Thymus (tissue), 11 donors: ENCODE results near the gene FOXO1. TPM values are rescaled to one million over a fixed set of nuclear protein-coding genes. Genes with fewer than 3 reads are reported as not detected.

Experiments
- DNase-seq, 9 donors: peaks; one replicate each; pipeline ENCODE4 v3.0.0-alpha.2; 2013; ENCODE audit warnings: low spot score in 9 of 9, low read depth in 6 of 9, missing footprints in 1 of 9
- H3K27ac ChIP-seq, 2 donors: one replicate each; pipeline ENCODE4 v1.5.1; 2013; ENCODE audit warnings: control low read depth in 1 of 2, low read depth in 1 of 2, low read length in 1 of 2, mild to moderate bottlenecking in 1 of 2, moderate library complexity in 1 of 2
- H3K27me3 ChIP-seq, 2 donors: one replicate each; pipeline ENCODE4 v1.5.1; 2013; ENCODE audit warnings: low read length in 1 of 2; ENCODE audit not compliant: control insufficient read depth in 2 of 2, insufficient read depth in 1 of 2
- H3K36me3 ChIP-seq, 2 donors: one replicate each; pipeline ENCODE4 v1.5.1; 2013; ENCODE audit warnings: low read length in 1 of 2, mild to moderate bottlenecking in 1 of 2, moderate library complexity in 1 of 2; ENCODE audit not compliant: control insufficient read depth in 2 of 2, insufficient read depth in 2 of 2
- H3K4me1 ChIP-seq, 2 donors: one replicate each; pipeline ENCODE4 v1.5.1; 2013; ENCODE audit warnings: low read length in 2 of 2; ENCODE audit not compliant: control insufficient read depth in 2 of 2, insufficient read depth in 2 of 2
- H3K4me3 ChIP-seq, 2 donors: one replicate each; pipeline ENCODE4 v1.5.1; 2013; ENCODE audit warnings: low read length in 2 of 2, control low read depth in 1 of 2, mild to moderate bottlenecking in 1 of 2
- H3K9me3 ChIP-seq, 2 donors: one replicate each; pipeline ENCODE4 v1.5.1; 2013; ENCODE audit warnings: low read length in 1 of 2, mild to moderate bottlenecking in 1 of 2; ENCODE audit not compliant: control insufficient read depth in 2 of 2, insufficient read depth in 1 of 2
- WGBS: extraction: QIAGEN DNeasy Blood & Tissue Kit; methylation state at CpG from one replicate; pipeline ENCODE4 v1.1.7; 2013; 5-methylcytosine and 5-hydroxymethylcytosine counted together
- polyA plus RNA-seq: library from polyadenylated mRNA; stranded (reverse); fragments of 200-250 nt; gene quantifications from one replicate; pipeline ENCODE4 v1.2.3, GENCODE V29; 2013
- total RNA-seq: library from RNA; stranded (reverse); fragments of 120-200 nt; gene quantifications from one replicate; pipeline ENCODE4 v1.2.4, GENCODE V29; 2013
- donor health status: healthy.

FOXO1 gene
- total and polyA plus RNA-seq, 2 donors, result 8.7 to 17.2 TPM

- Histone ChIP-seq H3K27ac (peak overlapping the region in 1 of 2 donors; percentile 21), H3K9me3 (no peaks in the 10 kb centered on the region), H3K27me3 (peaks cover 0 to 4% of the 10 kb centered on the region in 2 donors), H3K4me1 (peaks cover 0 to 13% of the 10 kb centered on the region in 2 donors), H3K4me3 (no peak overlapping the region), H3K36me3 (no peaks in the 10 kb centered on the region)
- no peak for DNase-seq
- 84% methylated on average over 14 of the region's 14 CpGs for WGBS
These were observed 102.9 kb downstream of the FOXO1 start for GRCh38 chr13:40563350-40564125.

DNA sequence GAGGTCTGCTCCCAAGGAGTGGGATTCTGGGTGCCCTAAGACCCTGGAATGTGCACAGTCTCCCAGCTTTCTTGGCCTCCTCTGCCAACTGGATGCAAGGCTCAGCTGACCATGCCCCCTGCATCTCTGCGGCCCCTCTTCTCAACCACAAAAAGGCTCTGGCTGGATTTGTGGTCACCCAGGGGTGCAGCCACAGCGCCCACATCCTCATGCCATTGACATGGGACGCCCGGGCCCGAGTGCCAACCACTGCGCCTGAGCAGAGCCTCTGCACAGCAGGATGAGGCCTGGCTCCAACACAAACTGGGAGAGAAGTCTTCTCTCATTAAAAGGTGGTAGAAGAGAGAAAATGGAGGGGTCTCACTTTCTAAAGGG lies 103.5 kb downstream of the FOXO1 start:
- Histone ChIP-seq H3K27me3 (peaks cover 0 to 4% of the 10 kb centered on the region in 2 donors), H3K27ac (no peak overlapping the region), H3K4me3 (no peak overlapping the region), H3K4me1 (peaks cover 0 to 13% of the 10 kb centered on the region in 2 donors), H3K9me3 (no peaks in the 10 kb centered on the region), H3K36me3 (no peaks in the 10 kb centered on the region)
- 14% methylated on average over 6 of the region's 6 CpGs for WGBS
- no peak for DNase-seq

DNA sequence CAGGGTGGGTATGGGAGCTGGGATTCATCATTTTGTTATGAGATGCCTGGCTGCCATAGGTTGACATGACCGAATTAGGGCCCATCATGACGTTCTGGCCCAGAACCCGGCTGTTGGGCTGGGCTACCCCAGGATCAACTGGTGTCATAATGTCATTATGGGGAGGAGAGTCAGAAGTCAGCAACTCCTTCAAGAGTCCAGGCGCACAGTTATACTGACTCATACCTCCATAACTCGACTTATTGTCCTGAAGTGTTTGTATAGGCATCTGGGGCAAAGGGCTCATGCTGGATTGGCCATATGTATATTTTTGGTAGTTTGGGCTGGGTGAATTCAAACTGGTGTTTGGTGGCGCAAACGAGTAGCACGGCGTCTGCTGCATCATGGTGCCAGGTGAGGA lies 106.5 kb downstream of the FOXO1 start:
- no peak for DNase-seq
- Histone ChIP-seq H3K36me3 (no peaks in the 10 kb centered on the region), H3K4me3 (no peak overlapping the region), H3K9me3 (no peaks in the 10 kb centered on the region), H3K27ac (no peak overlapping the region), H3K4me1 (peaks cover 0 to 13% of the 10 kb centered on the region in 2 donors), H3K27me3 (peaks cover 0 to 4% of the 10 kb centered on the region in 2 donors)
- 98% methylated on average over 9 of the region's 9 CpGs for WGBS

GRCh38 chr13:40558656-40559055 lies 107.8 kb downstream of the FOXO1 start:
- no peaks in the 10 kb centered on the region for H3K27me3 ChIP-seq
- 50% methylated on average over 1 of the region's 1 CpG for WGBS
- no peaks in the 10 kb centered on the region for H3K36me3 ChIP-seq
- DNase-seq, result no peak
- H3K4me1 ChIP-seq, result peaks cover 0 to 9% of the 10 kb centered on the region in 2 donors
- no peak overlapping the region for H3K4me3 ChIP-seq
- no peak overlapping the region for H3K27ac ChIP-seq
- no peaks in the 10 kb centered on the region for H3K9me3 ChIP-seq

- no peaks in the 10 kb centered on the region for H3K9me3 ChIP-seq
- no peaks in the 10 kb centered on the region for H3K4me1 ChIP-seq
These were observed 110.0 kb downstream of the FOXO1 start for GRCh38 chr13:40556453-40556852.

DNA sequence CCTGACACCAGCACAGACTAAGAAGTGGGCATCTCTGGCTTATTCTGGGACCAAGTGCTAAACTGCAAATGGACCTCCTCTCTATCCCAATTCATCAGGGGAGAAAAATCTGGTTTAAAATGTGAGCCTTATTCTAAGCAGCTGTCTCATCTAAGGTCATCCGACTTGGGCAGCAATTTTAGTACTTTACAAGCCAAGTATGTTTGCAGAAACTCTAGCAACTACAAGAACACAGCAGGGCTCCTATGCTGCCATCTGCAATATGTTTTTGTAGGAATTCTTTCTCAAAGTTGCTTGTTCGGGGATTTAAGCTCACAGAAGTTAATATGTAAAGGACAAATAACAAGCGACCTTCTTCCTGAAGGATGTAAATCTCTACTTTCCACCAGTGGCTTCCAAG lies 113.1 kb downstream of the FOXO1 start:
- 97% methylated on average over 3 of the region's 3 CpGs for WGBS
- no peaks in the 10 kb centered on the region for H3K4me1 ChIP-seq
- no peaks in the 10 kb centered on the region for H3K36me3 ChIP-seq
- no peak overlapping the region for H3K27ac ChIP-seq
- H3K9me3 ChIP-seq, result no peaks in the 10 kb centered on the region
- no peaks in the 10 kb centered on the region for H3K27me3 ChIP-seq
- DNase-seq, result no peak
- no peak overlapping the region for H3K4me3 ChIP-seq

More at GRCh38 chr13:40556453-40556852, 110.0 kb downstream of the FOXO1 start:
- Histone ChIP-seq H3K36me3 (no peaks in the 10 kb centered on the region), H3K27ac (no peak overlapping the region), H3K27me3 (no peaks in the 10 kb centered on the region), H3K4me3 (no peak overlapping the region)
- no peak for DNase-seq

DNA sequence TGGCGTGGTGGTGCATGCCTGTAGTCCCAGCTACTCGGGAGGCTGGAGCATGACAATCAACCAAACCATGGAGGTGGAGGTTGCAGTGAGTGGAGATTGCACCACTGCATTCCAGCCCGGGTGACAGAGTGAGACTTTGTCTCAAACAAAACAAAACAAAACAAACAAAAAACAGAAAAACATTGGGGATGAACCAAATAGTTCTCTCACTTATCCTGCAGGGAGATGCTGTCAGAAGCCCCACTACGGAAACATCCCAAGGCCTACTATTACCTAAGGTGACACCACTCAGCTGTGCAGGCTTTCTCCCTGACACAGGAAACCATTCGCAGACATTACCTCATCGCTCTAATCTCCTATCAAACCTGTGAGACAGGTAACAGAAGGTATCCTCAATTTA lies 113.5 kb downstream of the FOXO1 start:
- H3K27ac ChIP-seq, result no peak overlapping the region
- 97% methylated on average over 6 of the region's 6 CpGs for WGBS
- H3K36me3 ChIP-seq, result no peaks in the 10 kb centered on the region
- DNase-seq, result no peak
- no peaks in the 10 kb centered on the region for H3K9me3 ChIP-seq
- no peaks in the 10 kb centered on the region for H3K4me1 ChIP-seq
- no peaks in the 10 kb centered on the region for H3K27me3 ChIP-seq
- no peak overlapping the region for H3K4me3 ChIP-seq

GRCh38 chr13:40550130-40550529 lies 116.3 kb downstream of the FOXO1 start:
- WGBS, result 97% methylated on average over 2 of the region's 2 CpGs
- Histone ChIP-seq H3K27me3 (no peaks in the 10 kb centered on the region), H3K4me3 (no peak overlapping the region), H3K4me1 (no peaks in the 10 kb centered on the region), H3K36me3 (no peaks in the 10 kb centered on the region), H3K9me3 (no peaks in the 10 kb centered on the region), H3K27ac (no peak overlapping the region)
- DNase-seq, result no peak

DNA sequence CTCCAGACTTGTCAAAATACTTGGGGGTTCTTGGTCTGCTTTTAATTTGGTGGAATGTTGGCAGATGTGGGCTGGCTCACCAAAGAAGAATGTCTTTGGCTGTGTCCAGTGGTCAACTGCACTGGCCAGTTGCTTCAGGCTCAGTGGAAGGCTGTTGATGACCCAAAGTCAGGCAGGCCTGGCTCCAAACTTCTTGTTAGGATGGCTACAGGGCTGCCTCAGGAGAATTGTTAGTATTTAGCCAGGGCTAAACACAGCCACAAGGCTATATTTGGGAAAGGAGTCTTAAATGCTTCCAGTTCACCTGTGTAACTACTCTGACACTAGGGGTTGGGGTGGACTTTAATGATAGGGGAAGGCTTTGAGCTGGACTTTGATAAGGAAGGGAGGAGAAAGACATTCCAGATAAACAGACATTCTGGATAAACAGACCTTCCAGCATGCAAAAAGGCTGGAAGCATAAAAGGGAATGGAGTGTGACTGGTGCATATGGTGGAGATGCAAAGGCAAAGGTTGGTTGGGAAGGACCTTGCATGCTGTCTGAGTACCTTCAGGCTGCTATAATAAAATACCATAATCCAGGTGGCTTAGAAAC lies 116.8 kb downstream of the FOXO1 start:
- no peak overlapping the region for H3K4me3 ChIP-seq
- no peak overlapping the region for H3K27ac ChIP-seq
- DNase-seq, result no peak
- no peaks in the 10 kb centered on the region for H3K4me1 ChIP-seq
- no peaks in the 10 kb centered on the region for H3K27me3 ChIP-seq
- no peaks in the 10 kb centered on the region for H3K36me3 ChIP-seq
- no peaks in the 10 kb centered on the region for H3K9me3 ChIP-seq
